ENCODE measurements around the gene PRELID1. TPM values are rescaled to one million over a fixed set of nuclear protein-coding genes. Genes with fewer than 3 reads are reported as not detected.

The PRELID1 gene
- total RNA-seq, 1 experiment from 2014 or later = 275 TPM

GRCh38 chr5:177327539-177328522, 24.2 kb downstream of the PRELID1 start:
- no peaks in the 10 kb centered on the region for H3K27me3 ChIP-seq (ENCODE audit: control insufficient read depth, insufficient read depth, low read length)
- 0 out of 2 replicates have a peak, but pooled peaks cover 2% of the 10 kb centered on the region for H3K36me3 ChIP-seq (ENCODE audit: control insufficient read depth, insufficient read depth, low read length)
- no peaks in the 10 kb centered on the region for H3K9me3 ChIP-seq (ENCODE audit: control insufficient read depth, insufficient read depth, low read depth, low read length)
- DNase-seq (ENCODE audit: low read depth, low spot score) (no peak), ATAC-seq (no peak)
- H3K4me3 ChIP-seq (ENCODE audit: low read depth in 2 of 2, low read length in 2 of 2) = no peak overlapping the region
- intact Hi-C loops (cut with micrococcal nuclease; ENCODE audit: unreplicated experiment) (no loop called here), in situ Hi-C loops (cut with HindIII; ENCODE audit: low pct_unique_long_range_greater_than_20kb, low sequenced_read_pairs) (no loop called here)
- CTCF ChIA-PET = interaction anchor here (0.6 kb wide), 1 partner anchor 14 kb away, joined by 4 read pairs; no protein-coding TSS in a partner anchor
- POLR2A ChIA-PET = interaction anchor here (1.1 kb wide), 1 partner anchor 10 kb away, joined by 3 read pairs; no protein-coding TSS in a partner anchor
- H3K27ac ChIP-seq (ENCODE audit: low read length) = no peak overlapping the region
- H3K4me1 ChIP-seq (ENCODE audit: control insufficient read depth, insufficient read depth, low read length) = peaks cover 10% of the 10 kb centered on the region
- TF ChIP-seq CTCF (IDR thresholded peaks at IDR 0.05) (no peak), REST (IDR thresholded peaks at IDR 0.05; ENCODE audit: insufficient read depth in 1 of 2, low read depth in 2 of 2, low read length in 1 of 2) (no peak), POLR2AphosphoS5 (IDR thresholded peaks at IDR 0.05; ENCODE audit: low read depth, low read length) (no peak), SIN3A (IDR thresholded peaks at IDR 0.05; ENCODE audit: borderline replicate concordance, insufficient read depth, low read depth, low read length) (no peak), TCF7L2 (IDR thresholded peaks at IDR 0.05; ENCODE audit: low read depth, low read length) (no peak)
- BruUV-seq (replicated peaks) = no TSS peak

- no peak for TF ChIP-seq REST (IDR thresholded peaks at IDR 0.05; ENCODE audit: insufficient read depth in 1 of 2, low read depth in 2 of 2, low read length in 1 of 2)
- TF ChIP-seq TCF7L2 (IDR thresholded peaks at IDR 0.05; ENCODE audit: low read depth, low read length) = no peak
- ATAC-seq = no peak
- in situ Hi-C loops (cut with HindIII; ENCODE audit: low pct_unique_long_range_greater_than_20kb, low sequenced_read_pairs) = no loop called here
- Histone ChIP-seq H3K27ac (ENCODE audit: low read length) (no peak overlapping the region), H3K4me3 (ENCODE audit: low read depth in 2 of 2, low read length in 2 of 2) (no peak overlapping the region), H3K36me3 (ENCODE audit: control insufficient read depth, insufficient read depth, low read length) (0 out of 2 replicates have a peak, but pooled peaks cover 5% of the 10 kb centered on the region), H3K9me3 (ENCODE audit: control insufficient read depth, insufficient read depth, low read depth, low read length) (no peaks in the 10 kb centered on the region), H3K4me1 (ENCODE audit: control insufficient read depth, insufficient read depth, low read length) (peaks cover 10% of the 10 kb centered on the region), H3K27me3 (ENCODE audit: control insufficient read depth, insufficient read depth, low read length) (no peaks in the 10 kb centered on the region)
- intact Hi-C loops (cut with micrococcal nuclease; ENCODE audit: unreplicated experiment) = no loop called here
- DNase-seq (ENCODE audit: low read depth, low spot score) = no peak
- CTCF ChIA-PET = no interaction called here
- no TSS peak for BruUV-seq (replicated peaks)
- POLR2A ChIA-PET = interaction anchor here (1.1 kb wide), 1 partner anchor 10 kb away, joined by 3 read pairs; no protein-coding TSS in a partner anchor
Measured at GRCh38 chr5:177328545-177329231, 25.1 kb downstream of the PRELID1 start.

Measured in Panc1 (cell line).